HEK293T (cell line): Measurements from ENCODE around the gene CYB5R4.

ENCODE experiments used
- CTCF ChIA-PET: fragments of 350-600 bp; formaldehyde crosslinking; extraction: SDS; loops from one replicate; lab custom pipeline; 2021; ENCODE audit warnings: antibody characterized with exemption, inconsistent platforms; lab: Yijun Ruan, JAX
- POLR2A ChIA-PET: fragments of 350-600 bp; formaldehyde crosslinking; extraction: SDS; loops from one replicate; lab custom pipeline; 2020; ENCODE audit warnings: antibody characterized with exemption, inconsistent platforms; lab: Yijun Ruan, JAX
- DNase-seq: peaks from one replicate; pipeline ENCODE4 v3.0.0; 2012; ENCODE audit warnings: mixed read lengths; ENCODE audit errors: extremely low spot score
- ARNT ChIP-seq: fragments of 450-650 bp; IDR thresholded peaks from 2 replicates; pipeline ENCODE4 v1.6.1; 2017; ENCODE audit warnings: mild to moderate bottlenecking
- BHLHE40 ChIP-seq: fragments of 450-650 bp; IDR thresholded peaks from 2 replicates; pipeline ENCODE4 v1.6.1; 2016; ENCODE audit warnings: mild to moderate bottlenecking, moderate library complexity, borderline replicate concordance
- CTBP1 ChIP-seq: fragments of 450-650 bp; IDR thresholded peaks from 2 replicates; pipeline ENCODE4 v1.6.1; 2016; ENCODE audit warnings: borderline replicate concordance
- ELF4 ChIP-seq: fragments of 450-650 bp; IDR thresholded peaks from 2 replicates; pipeline ENCODE4 v1.6.1; 2017; ENCODE audit warnings: antibody characterized with exemption
- FOXA1 ChIP-seq: fragments of 450-650 bp; IDR thresholded peaks from 2 replicates; pipeline ENCODE4 v1.6.1; 2016; ENCODE audit warnings: mild to moderate bottlenecking
- FOXK2 ChIP-seq: fragments of 450-650 bp; IDR thresholded peaks from 2 replicates; pipeline ENCODE4 v1.6.1; 2016; ENCODE audit warnings: mild to moderate bottlenecking
- FOXM1 ChIP-seq: fragments of 450-650 bp; IDR thresholded peaks from 2 replicates; pipeline ENCODE4 v1.6.1; 2017; ENCODE audit warnings: mild to moderate bottlenecking, borderline replicate concordance
- HDGF ChIP-seq: fragments of 450-650 bp; IDR thresholded peaks from 2 replicates; pipeline ENCODE4 v1.6.1; 2017; ENCODE audit warnings: antibody characterized with exemption, borderline replicate concordance
- L3MBTL2 ChIP-seq: fragments of 450-650 bp; conservative IDR thresholded peaks from 2 replicates; pipeline ENCODE4 v1.6.1; 2016; ENCODE audit warnings: mild to moderate bottlenecking
- LEF1 ChIP-seq: fragments of 450-650 bp; IDR thresholded peaks from 2 replicates; pipeline ENCODE4 v1.6.1; 2017; ENCODE audit warnings: mild to moderate bottlenecking, borderline replicate concordance
- NFRKB ChIP-seq: fragments of 450-650 bp; IDR thresholded peaks from 2 replicates; pipeline ENCODE4 v1.6.1; 2016; ENCODE audit warnings: mild to moderate bottlenecking, moderate library complexity
- SP1 ChIP-seq: fragments of 450-650 bp; IDR thresholded peaks from 2 replicates; pipeline ENCODE4 v1.6.1; 2017
- SUZ12 ChIP-seq: fragments of 450-650 bp; IDR thresholded peaks from 2 replicates; pipeline ENCODE4 v1.6.1; 2016; ENCODE audit warnings: mild to moderate bottlenecking
- TARDBP ChIP-seq: fragments of 450-650 bp; IDR thresholded peaks from 2 replicates; pipeline ENCODE4 v1.6.1; 2016
- ZNF384 ChIP-seq: fragments of 450-650 bp; IDR thresholded peaks from 2 replicates; pipeline ENCODE4 v1.6.1; 2016
- TF ChIP-seq, protein P1 (sequence below): fragments of 450-650 bp; IDR thresholded peaks from 2 replicates; pipeline ENCODE4 v1.6.1; 2016

CYB5R4 gene

GRCh38 chr6:83966539-83966938, 107.0 kb downstream of the CYB5R4 start:
- TF ChIP-seq LEF1 (no peak), FOXA1 (no peak), FOXK2 (no peak), BHLHE40 (no peak), ARNT (no peak), L3MBTL2 (no peak), ELF4 (no peak), FOXM1 (no peak), SP1 (no peak), TARDBP (no peak), NFRKB (no peak), SUZ12 (no peak), HDGF (no peak), CTBP1 (no peak), ZNF384 (no peak)
- TF ChIP-seq, protein P1, sequence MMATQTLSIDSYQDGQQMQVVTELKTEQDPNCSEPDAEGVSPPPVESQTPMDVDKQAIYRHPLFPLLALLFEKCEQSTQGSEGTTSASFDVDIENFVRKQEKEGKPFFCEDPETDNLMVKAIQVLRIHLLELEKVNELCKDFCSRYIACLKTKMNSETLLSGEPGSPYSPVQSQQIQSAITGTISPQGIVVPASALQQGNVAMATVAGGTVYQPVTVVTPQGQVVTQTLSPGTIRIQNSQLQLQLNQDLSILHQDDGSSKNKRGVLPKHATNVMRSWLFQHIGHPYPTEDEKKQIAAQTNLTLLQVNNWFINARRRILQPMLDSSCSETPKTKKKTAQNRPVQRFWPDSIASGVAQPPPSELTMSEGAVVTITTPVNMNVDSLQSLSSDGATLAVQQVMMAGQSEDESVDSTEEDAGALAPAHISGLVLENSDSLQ: no peak
- ChIA-PET CTCF (no interaction called here), POLR2A (no interaction called here)
- DNase-seq: no peak

DNA sequence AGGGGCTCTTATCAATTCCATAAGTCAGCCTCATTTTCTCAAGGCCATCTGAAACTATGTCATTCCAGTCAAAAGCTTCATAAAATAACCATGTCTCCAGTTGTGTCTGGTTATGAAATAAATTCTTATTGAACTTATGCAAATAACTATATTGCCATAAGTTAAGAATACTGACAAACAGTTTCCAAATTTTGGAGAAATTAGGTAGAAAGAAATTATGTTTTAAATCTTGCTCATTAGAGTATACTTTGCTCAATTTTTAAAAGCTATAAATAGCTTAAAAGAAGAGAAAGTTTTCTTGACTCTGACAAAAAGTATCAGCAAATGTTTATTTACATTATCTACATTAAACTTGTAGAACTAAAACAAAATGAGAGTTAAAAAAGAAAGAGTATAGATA, 111.1 kb downstream of the CYB5R4 start:
- no peak for TF ChIP-seq SUZ12
- no peak for TF ChIP-seq SP1
- TF ChIP-seq CTBP1: no peak
- no peak for TF ChIP-seq LEF1
- no peak for TF ChIP-seq ARNT
- TF ChIP-seq, protein P1: no peak
- TF ChIP-seq ELF4: no peak
- TF ChIP-seq NFRKB: no peak
- no peak for TF ChIP-seq HDGF
- CTCF ChIA-PET: no interaction called here
- no peak for DNase-seq
- POLR2A ChIA-PET: no interaction called here

DNA sequence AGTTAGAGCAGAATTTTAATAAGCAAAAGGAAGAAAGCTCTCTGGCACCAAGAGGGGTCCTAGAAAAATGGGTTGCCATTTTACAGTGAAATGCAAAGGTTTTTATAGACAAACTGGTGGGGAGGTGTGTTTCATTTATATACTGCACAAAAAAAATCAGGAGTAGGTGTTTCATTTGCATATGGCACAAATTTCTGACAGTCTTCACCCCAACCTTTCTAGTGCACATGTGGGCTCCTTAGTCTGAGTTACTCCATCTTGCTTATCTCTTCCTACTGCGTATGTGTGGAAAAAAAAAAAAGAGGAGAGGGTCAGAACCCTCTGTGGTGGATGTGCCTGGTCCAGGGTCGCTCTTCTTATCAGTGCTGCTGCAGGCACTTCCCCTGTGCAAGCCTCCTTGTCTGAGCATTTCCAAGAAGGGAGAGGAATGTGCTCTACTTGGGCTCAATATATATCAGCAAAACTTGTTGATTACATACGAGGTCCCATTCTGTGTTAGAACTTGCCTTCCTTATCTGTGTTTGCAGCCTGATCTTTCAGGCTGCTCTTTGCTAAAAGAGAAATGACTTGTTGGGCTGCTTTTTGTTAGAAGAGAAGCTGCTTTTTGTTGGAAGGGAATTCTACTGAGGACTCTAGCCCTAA, 115.0 kb downstream of the CYB5R4 start:
- CTCF ChIA-PET: no interaction called here
- POLR2A ChIA-PET: no interaction called here

DNA sequence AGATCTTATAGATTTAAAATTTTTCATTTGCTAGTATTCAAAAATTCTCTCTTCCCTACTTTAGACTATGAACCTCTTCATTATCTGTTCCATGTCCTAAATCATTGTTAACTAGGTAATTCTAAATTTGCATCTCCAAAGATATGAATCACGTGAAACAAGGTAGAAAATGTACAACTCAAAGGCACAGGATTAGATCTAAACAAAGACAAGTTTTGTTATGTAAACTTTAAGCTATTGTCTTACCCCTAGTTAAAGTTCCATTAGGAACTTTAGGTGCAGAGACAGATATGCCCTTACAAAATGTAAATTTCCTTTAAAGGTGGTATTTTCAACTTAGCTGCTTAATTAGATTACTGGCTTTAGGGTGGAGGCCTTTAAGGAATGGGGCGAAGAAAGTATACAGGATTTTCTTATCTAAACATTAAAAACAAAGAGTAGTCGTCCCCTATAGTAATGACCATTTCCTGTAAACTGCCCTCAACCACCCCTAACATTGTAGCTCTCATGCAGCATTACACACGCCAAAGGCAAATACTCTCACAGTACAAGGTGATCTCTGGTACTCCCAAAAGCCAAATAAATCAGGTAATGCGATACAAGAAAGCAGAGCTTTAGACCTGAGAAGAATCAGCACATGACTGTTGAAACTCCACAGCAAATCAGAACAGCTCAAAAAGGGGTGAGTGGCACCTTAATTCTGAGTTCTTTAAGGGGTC, 116.7 kb downstream of the CYB5R4 start:
- no peak for DNase-seq
- TF ChIP-seq ARNT: no peak
- no peak for TF ChIP-seq ZNF384
- TF ChIP-seq L3MBTL2: no peak
- TF ChIP-seq SUZ12: no peak
- TF ChIP-seq, protein P1: no peak
- TF ChIP-seq FOXK2: no peak
- no peak for TF ChIP-seq TARDBP
- TF ChIP-seq FOXA1: no peak
- TF ChIP-seq SP1: no peak
- no peak for TF ChIP-seq HDGF
- ChIA-PET CTCF (no interaction called here), POLR2A (no interaction called here)

More for the DNA sequence above, 115.0 kb downstream of the CYB5R4 start:
- TF ChIP-seq BHLHE40 (no peak), LEF1 (no peak), CTBP1 (no peak), TARDBP (no peak), ARNT (no peak)
- DNase-seq: no peak

DNA sequence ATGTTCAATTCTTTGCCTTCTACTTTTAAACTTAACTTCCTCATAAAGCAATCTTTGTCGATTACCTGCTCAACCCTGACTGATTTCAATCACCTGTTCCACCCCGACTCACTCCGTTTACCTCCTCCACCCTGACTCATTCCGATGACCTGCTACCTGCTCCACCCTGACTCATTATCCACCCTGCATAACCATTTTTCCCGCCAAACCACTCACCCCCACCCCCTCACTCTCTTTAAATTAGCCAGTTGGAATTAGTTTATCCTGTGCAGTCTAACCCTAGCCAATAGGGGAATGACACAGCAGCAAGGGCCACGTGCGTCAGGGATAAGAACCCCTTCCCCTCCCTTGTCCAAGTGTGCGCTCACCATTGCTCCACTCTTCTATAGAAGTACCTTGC, 117.4 kb downstream of the CYB5R4 start:
- TF ChIP-seq ARNT: no peak
- no peak for TF ChIP-seq L3MBTL2
- TF ChIP-seq LEF1: no peak
- no peak for TF ChIP-seq FOXA1
- TF ChIP-seq ZNF384: no peak
- TF ChIP-seq, protein P1: no peak
- TF ChIP-seq SUZ12: no peak
- no peak for TF ChIP-seq NFRKB
- TF ChIP-seq SP1: no peak
- TF ChIP-seq TARDBP: no peak
- ChIA-PET CTCF (no interaction called here), POLR2A (no interaction called here)
- DNase-seq: no peak

DNA sequence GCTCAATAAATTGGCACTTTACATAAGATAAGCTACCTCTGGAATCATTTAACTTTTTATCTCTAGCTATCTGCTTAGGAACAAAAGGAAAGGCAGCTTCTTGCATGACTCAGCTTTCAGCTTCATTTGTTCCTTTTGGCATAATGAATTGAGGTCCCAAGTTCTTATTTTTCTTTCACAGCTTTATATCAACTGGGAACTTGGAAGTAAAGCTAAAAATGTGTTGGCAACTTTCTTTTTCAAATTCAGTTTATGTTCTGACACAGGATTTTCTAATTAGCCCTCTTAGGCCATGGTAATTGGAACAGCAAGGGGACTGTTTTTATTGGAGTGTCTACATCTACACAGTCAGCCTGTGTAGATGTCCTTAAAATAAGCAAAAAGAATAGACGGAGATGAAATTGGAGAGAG, 118.8 kb downstream of the CYB5R4 start:
- ChIA-PET CTCF (interaction anchor here (1.1 kb wide), 1 partner anchor 9 kb away, joined by 3 read pairs; no protein-coding TSS in a partner anchor), POLR2A (no interaction called here)
- TF ChIP-seq CTBP1: no peak
- no peak for TF ChIP-seq FOXK2
- no peak for TF ChIP-seq ARNT
- no peak for TF ChIP-seq L3MBTL2
- TF ChIP-seq, protein P1: no peak
- no peak for TF ChIP-seq ELF4
- DNase-seq: no peak
